ENCODE data around the gene RAB13. TPM values are rescaled to one million over a fixed set of nuclear protein-coding genes. Genes with fewer than 3 reads are reported as not detected.

Gene RAB13
- total RNA-seq, 4 donors from 2014 or later = 41.1 to 56.3 (median 46.6) TPM

DNA sequence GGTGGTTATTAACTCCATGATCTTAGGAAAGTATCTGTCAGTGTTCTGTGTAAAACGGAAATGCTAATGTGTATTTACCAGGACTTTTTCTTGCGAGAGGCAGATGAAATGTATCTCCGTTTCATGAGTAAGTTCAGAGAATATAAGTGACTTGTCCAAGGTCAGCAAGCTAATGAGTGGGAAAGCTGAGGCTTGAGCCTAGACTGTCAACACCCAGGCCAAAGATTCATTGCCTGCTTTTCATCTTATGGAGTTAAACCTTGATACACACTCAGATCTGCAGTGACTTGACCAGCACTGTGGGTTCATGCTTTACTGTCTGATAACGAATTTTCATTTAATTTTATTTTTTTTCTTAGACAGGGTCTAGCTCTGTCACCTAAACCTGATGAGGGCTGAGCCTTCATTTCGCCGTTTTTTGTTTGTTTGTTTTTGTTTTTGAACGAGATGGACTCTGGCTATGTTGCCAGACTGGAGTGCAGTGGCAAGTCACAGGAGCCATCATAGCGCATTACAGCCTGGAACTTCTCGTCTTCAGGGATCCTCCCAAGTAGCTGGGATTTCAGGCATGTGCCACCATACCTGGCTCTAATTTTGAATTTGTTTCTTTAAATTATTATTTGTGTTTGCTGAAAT is 7.7 kb downstream of the RAB13 start:
- WGBS = 62% methylated on average over 9 of the region's 9 CpGs
- Histone ChIP-seq H3K4me1 (peaks cover 19 to 34% (median 25%) of the 10 kb centered on the region in 4 donors), H3K27me3 (no peaks in the 10 kb centered on the region), H3K36me3 (peaks cover 22 to 61% (median 45%) of the 10 kb centered on the region in 4 donors), H3K4me3 (peak overlapping the region; percentile 72 to 100 (median 94)), H3K9me3 (no peaks in the 10 kb centered on the region), H3K27ac (replicated peaks in 1 of 4) (peak overlapping the region; percentile 93 to 95 (median 94))
- TF ChIP-seq POLR2AphosphoS5 (IDR thresholded peaks at IDR 0.05) = no peak
- no peak for TF ChIP-seq POLR2A (IDR thresholded peaks at IDR 0.05; ENCODE audit: low read depth)
- TF ChIP-seq, protein P1, sequence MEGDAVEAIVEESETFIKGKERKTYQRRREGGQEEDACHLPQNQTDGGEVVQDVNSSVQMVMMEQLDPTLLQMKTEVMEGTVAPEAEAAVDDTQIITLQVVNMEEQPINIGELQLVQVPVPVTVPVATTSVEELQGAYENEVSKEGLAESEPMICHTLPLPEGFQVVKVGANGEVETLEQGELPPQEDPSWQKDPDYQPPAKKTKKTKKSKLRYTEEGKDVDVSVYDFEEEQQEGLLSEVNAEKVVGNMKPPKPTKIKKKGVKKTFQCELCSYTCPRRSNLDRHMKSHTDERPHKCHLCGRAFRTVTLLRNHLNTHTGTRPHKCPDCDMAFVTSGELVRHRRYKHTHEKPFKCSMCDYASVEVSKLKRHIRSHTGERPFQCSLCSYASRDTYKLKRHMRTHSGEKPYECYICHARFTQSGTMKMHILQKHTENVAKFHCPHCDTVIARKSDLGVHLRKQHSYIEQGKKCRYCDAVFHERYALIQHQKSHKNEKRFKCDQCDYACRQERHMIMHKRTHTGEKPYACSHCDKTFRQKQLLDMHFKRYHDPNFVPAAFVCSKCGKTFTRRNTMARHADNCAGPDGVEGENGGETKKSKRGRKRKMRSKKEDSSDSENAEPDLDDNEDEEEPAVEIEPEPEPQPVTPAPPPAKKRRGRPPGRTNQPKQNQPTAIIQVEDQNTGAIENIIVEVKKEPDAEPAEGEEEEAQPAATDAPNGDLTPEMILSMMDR (IDR thresholded peaks at IDR 0.05) = no peak
- no peak for TF ChIP-seq EP300 (IDR thresholded peaks at IDR 0.05)
- DNase-seq (ENCODE audit: extremely low spot score) = no peak
- intact Hi-C loops (cut with DNase I) = loop anchor here (5.0 kb wide), 1 partner anchor 56 kb away; the partner anchor contains the start of gene GATAD2B

DNA sequence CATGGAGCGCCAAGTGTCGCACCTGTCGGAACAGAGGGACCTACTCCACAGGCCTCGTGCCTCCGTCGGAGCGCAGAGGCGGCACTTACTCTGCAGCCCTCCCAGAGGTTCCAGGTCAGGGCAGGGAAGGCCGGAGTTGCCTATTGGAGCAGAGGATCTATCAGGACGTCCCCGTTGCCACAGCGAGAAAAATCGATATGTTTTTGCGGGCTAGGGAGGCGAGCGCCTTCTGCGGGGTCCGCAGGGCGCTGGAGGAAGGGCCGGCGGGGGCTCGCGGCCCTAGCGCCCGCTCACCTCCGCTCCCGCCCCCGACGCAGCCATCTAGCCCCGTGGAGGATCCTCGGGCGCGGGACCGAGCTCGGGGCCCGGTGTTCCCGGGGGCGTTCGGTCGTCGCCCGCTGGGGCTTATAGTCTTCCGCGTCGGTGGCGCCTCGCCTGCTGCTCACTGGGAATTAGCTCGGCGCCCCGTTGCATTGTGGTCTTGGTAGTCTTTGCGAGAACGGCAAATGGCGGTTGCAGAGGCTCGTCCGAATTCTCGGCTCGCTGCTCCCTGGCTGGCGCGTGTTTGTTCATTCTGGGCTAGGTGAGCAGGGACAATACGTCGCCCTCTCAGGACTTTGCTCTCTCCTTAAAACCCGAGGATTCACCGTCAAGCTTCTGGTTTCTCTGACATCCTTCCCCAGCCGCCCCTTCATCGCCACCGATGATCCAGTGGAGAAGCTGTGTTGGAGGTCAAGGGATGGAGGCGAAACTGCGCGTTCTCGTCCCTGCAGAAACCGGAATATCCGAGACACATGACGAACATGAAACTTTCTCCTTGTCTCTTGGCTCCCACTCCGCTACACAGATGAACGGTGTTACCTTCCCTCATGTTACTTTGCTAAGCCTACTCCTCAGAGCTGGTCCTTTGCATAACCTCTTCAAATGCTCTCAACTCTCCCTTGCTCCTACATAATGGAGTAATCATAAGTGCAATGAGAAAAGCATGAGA is 8.6 kb downstream of the RAB13 start, which contains the start of gene JTB:
Gene JTB (minus strand): TSS at position 425 of the 991 bp plus-strand sequence. CDS start 422 bp downstream, at position 3.
- H3K4me1 ChIP-seq = peaks cover 19 to 34% (median 25%) of the 10 kb centered on the region in 4 donors
- no peaks in the 10 kb centered on the region for H3K9me3 ChIP-seq
- peak within 1 kb of the TSS; percentile 93 to 95 (median 94) for H3K27ac ChIP-seq (replicated peaks in 1 of 4)
- peak; percentile 98 for DNase-seq (ENCODE audit: extremely low spot score)
- 0% methylated on average over 10 of the region's 75 CpGs for WGBS
- peaks cover 20 to 60% (median 45%) of the 10 kb centered on the region in 4 donors for H3K36me3 ChIP-seq
- H3K4me3 ChIP-seq = peak within 1 kb of the TSS; percentile 72 to 100 (median 94)
- no peaks in the 10 kb centered on the region for H3K27me3 ChIP-seq
- intact Hi-C loops (cut with DNase I) = loop anchor here (5.0 kb wide), 1 partner anchor 55 kb away; the partner anchor contains the start of gene GATAD2B
- TF ChIP-seq POLR2AphosphoS5 (IDR thresholded peaks at IDR 0.05) = peak; percentile 84 to 95
- TF ChIP-seq POLR2A (IDR thresholded peaks at IDR 0.05; ENCODE audit: low read depth) = peak; percentile 84
- TF ChIP-seq EP300 (IDR thresholded peaks at IDR 0.05) = no peak
- TF ChIP-seq, protein P1 (IDR thresholded peaks at IDR 0.05) = peak in 1 of 3 experiments; percentile 14

DNA sequence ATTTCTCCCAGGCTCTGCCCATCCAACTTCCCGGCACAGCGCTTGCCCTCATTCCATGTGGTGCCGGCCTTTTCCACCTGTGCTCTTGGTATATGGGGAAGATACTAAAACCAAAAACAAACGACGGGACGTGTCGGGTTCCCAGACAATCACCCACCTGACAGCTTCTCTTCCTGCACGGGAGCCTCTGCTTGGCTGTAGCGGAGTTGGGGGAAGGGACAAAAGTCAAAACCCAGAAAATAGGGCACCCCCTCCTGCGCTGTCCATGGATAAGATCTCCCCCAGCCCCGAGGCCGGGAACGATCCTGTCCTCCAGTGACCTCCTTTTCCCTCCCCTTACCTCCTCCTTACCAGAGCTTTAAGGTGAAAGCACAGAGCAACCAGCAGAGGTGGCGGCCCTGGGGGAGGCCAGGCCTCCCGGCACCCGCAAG is 9.3 kb downstream of the RAB13 start:
- H3K9me3 ChIP-seq = no peaks in the 10 kb centered on the region
- DNase-seq (ENCODE audit: extremely low spot score) = no peak
- WGBS = 2% methylated on average over 6 of the region's 16 CpGs
- peak overlapping the region; percentile 72 to 100 (median 94) for H3K4me3 ChIP-seq
- peaks cover 19 to 34% (median 25%) of the 10 kb centered on the region in 4 donors for H3K4me1 ChIP-seq
- H3K36me3 ChIP-seq = peaks cover 17 to 53% (median 42%) of the 10 kb centered on the region in 4 donors
- no peaks in the 10 kb centered on the region for H3K27me3 ChIP-seq
- TF ChIP-seq POLR2A (IDR thresholded peaks at IDR 0.05; ENCODE audit: low read depth) = no peak
- no peak for TF ChIP-seq EP300 (IDR thresholded peaks at IDR 0.05)
- TF ChIP-seq, protein P1 (IDR thresholded peaks at IDR 0.05) = no peak
- TF ChIP-seq POLR2AphosphoS5 (IDR thresholded peaks at IDR 0.05) = no peak
- peak overlapping the region; percentile 93 to 95 (median 94) for H3K27ac ChIP-seq (replicated peaks in 1 of 4)
- intact Hi-C loops (cut with DNase I) = loop anchor here (5.0 kb wide), 1 partner anchor 55 kb away; the partner anchor contains the start of gene GATAD2B

DNA sequence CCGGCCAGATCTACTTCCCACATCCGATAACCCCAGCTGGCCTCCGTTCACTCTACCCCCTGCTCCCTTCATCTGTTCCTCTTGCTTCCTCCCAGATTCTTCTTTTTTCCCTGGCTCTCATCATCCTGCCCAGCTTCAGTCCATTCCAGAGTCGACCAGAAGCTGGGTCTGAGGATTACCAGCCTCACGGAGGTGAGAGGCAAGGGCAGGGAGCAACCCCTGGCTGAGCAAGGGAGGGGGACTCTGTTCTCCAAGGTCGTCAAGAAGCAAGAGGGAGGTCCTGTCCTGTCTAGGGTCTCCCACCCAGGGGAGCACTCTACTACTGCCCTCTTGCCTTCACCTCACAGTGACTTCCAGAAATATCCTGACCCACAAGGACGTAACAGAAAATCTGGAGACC is 12.6 kb downstream of the RAB13 start:
- no peak overlapping the region for H3K27ac ChIP-seq (replicated peaks in 1 of 4)
- peaks cover 19 to 35% (median 28%) of the 10 kb centered on the region in 4 donors for H3K4me1 ChIP-seq
- no peak overlapping the region for H3K4me3 ChIP-seq
- no peaks in the 10 kb centered on the region for H3K27me3 ChIP-seq
- 76% methylated on average over 7 of the region's 7 CpGs for WGBS
- peaks cover 17 to 36% (median 32%) of the 10 kb centered on the region in 4 donors for H3K36me3 ChIP-seq
- H3K9me3 ChIP-seq = no peaks in the 10 kb centered on the region
- TF ChIP-seq EP300 (IDR thresholded peaks at IDR 0.05) = no peak
- DNase-seq (ENCODE audit: extremely low spot score) = no peak
- intact Hi-C loops (cut with DNase I) = no loop called here

All from esophagus muscularis mucosa (tissue), 4 donors.